Gastrocnemius medialis (tissue), 4 donors: Measurements from ENCODE around the gene PRKG1. TPM values are rescaled to one million over a fixed set of nuclear protein-coding genes. Genes with fewer than 3 reads are reported as not detected.

Experiments
- ATAC-seq, 2 donors: fragments of 150-250 bp; one replicate each; pipeline ENCODE4 v1.9.1; 2016
- DNase-seq, 2 donors: peaks; one replicate each; pipeline ENCODE4 v3.0.0-alpha.2; 2019
- H3K27ac ChIP-seq, 4 donors: fragments of 200-600 bp; sonication (generic); 1 replicate in 1 of 4; 2 replicates in 3 of 4; pipeline ENCODE4 v1.5.1; 2016 to 2018; ENCODE audit warnings: mild to moderate bottlenecking in 2 of 4, moderate library complexity in 1 of 4
- H3K27me3 ChIP-seq, 3 donors: fragments of 200-600 bp; sonication (generic) in 2 of 3; 1 replicate in 1 of 3; 2 replicates in 2 of 3; pipeline versions ENCODE4 v1.5.1 to v1.6.0; 2016 to 2019; ENCODE audit warnings: mild to moderate bottlenecking in 1 of 3, moderate library complexity in 1 of 3
- H3K36me3 ChIP-seq, 2 donors: fragments of 200-600 bp; sonication (generic) in 1 of 2; one replicate each; pipeline ENCODE4 v1.5.1; 2017 to 2018
- H3K4me1 ChIP-seq, 2 donors: fragments of 200-600 bp; sonication (generic) in 1 of 2; one replicate each; pipeline ENCODE4 v1.5.1; 2016 to 2017; ENCODE audit warnings: mild to moderate bottlenecking in 2 of 2
- H3K4me3 ChIP-seq, 4 donors: fragments of 200-600 bp; sonication (generic) in 3 of 4; 1 replicate in 1 of 4; 2 replicates in 3 of 4; pipeline ENCODE4 v1.5.1; 2016 to 2019; ENCODE audit warnings: mild to moderate bottlenecking in 2 of 4
- H3K9me3 ChIP-seq, 3 donors: fragments of 200-600 bp; sonication (generic) in 2 of 3; 1 replicate in 1 of 3; 2 replicates in 2 of 3; pipeline ENCODE4 v1.5.1; 2016 to 2019
- POLR2A ChIP-seq, 2 donors: fragments of 450-650 bp; IDR thresholded peaks; one replicate each; pipeline ENCODE4 v1.6.1; 2017; ENCODE audit warnings: antibody characterized with exemption in 2 of 2, mild to moderate bottlenecking in 2 of 2, moderate library complexity in 2 of 2
- in situ Hi-C, 4 donors: fragments of 200-750 bp; cut with MboI; loops; one replicate each; pipeline versions ENCODE4 v1.15.0 to v1.8.0; 2017; ENCODE audit warnings: low sequenced_read_pairs in 4 of 4
- intact Hi-C: fragments of 100-400 bp; cut with DNase I; formaldehyde crosslinking; loops from one replicate; pipeline ENCODE4 v1.15.1; 2023; ENCODE audit warnings: low total_unique reads
- total RNA-seq, 4 donors: library from RNA; depleted of rRNA; stranded (reverse); fragments of >200 nt; gene quantifications; one replicate each; pipeline versions ENCODE4 v1.1.0 to v1.2.3, GENCODE V29; 2016
- TF ChIP-seq, protein P1 (sequence below), 5 experiments: fragments of 450-650 bp in 3 of 5; fragments of 200-600 bp in 2 of 5; sonication (generic) in 2 of 5; IDR thresholded peaks in 4 of 5; conservative IDR thresholded peaks in 1 of 5; 1 replicate in 4 of 5; 2 replicates in 1 of 5; pipeline ENCODE4 v1.5.1; 2016 to 2019; ENCODE audit warnings: antibody characterized with exemption in 5 of 5, mild to moderate bottlenecking in 3 of 5, moderate library complexity in 3 of 5

The PRKG1 gene
- total RNA-seq, 4 donors from 2014 or later, result 10.4 to 39.4 (median 25.1) TPM

GRCh38 chr10:51233337-51234100 lies 159.2 kb downstream of the PRKG1 start:
- H3K27ac ChIP-seq, result no peak overlapping the region
- DNase-seq (no peak), ATAC-seq (no peak)
- no peaks in the 10 kb centered on the region for H3K27me3 ChIP-seq
- intact Hi-C loops, result loop anchor here (10.0 kb wide), 1 partner anchor 139 kb away; no protein-coding TSS in a partner anchor
- in situ Hi-C loops, result no loop called here
- TF ChIP-seq, protein P1, sequence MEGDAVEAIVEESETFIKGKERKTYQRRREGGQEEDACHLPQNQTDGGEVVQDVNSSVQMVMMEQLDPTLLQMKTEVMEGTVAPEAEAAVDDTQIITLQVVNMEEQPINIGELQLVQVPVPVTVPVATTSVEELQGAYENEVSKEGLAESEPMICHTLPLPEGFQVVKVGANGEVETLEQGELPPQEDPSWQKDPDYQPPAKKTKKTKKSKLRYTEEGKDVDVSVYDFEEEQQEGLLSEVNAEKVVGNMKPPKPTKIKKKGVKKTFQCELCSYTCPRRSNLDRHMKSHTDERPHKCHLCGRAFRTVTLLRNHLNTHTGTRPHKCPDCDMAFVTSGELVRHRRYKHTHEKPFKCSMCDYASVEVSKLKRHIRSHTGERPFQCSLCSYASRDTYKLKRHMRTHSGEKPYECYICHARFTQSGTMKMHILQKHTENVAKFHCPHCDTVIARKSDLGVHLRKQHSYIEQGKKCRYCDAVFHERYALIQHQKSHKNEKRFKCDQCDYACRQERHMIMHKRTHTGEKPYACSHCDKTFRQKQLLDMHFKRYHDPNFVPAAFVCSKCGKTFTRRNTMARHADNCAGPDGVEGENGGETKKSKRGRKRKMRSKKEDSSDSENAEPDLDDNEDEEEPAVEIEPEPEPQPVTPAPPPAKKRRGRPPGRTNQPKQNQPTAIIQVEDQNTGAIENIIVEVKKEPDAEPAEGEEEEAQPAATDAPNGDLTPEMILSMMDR (IDR thresholded peaks at IDR 0.05 in 4 of 5, conservative IDR thresholded peaks at IDR 0.05 in 1 of 5), result no peak
- no peak for TF ChIP-seq POLR2A (IDR thresholded peaks at IDR 0.05)
- no peaks in the 10 kb centered on the region for H3K36me3 ChIP-seq
- no peaks in the 10 kb centered on the region for H3K9me3 ChIP-seq
- no peak overlapping the region for H3K4me3 ChIP-seq
- H3K4me1 ChIP-seq, result peaks cover 28 to 57% of the 10 kb centered on the region in 2 donors

- intact Hi-C loops (loop anchor here (10.0 kb wide), 1 partner anchor 141 kb away; no protein-coding TSS in a partner anchor), in situ Hi-C loops (no loop called here)
Measured at GRCh38 chr10:51235865-51236264, 161.6 kb downstream of the PRKG1 start.

DNA sequence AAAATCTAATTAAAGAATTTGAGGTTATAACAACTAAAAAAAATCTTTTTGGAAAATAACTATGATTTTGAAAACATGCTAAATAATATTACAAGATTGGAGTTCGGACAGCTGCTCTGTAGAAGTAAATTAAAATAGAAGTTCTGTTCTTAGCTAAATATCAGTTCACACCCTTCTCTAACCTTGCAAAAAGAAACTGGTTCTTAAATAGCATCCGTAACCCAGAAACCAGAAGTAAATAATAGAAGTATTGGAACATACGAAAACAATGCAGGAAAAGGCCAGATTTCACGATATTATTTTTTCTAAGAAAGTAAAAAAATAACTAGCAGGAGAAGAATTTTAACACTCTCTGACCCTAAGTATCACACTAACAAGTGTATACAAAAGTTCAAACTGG lies 164.7 kb downstream of the PRKG1 start:
- DNase-seq (no peak), ATAC-seq (no peak)
- H3K27me3 ChIP-seq, result no peaks in the 10 kb centered on the region
- peaks cover 17 to 30% of the 10 kb centered on the region in 2 donors for H3K4me1 ChIP-seq
- no peaks in the 10 kb centered on the region for H3K9me3 ChIP-seq
- intact Hi-C loops, result loop anchor here (10.0 kb wide), 1 partner anchor 144 kb away; no protein-coding TSS in a partner anchor
- TF ChIP-seq, protein P1 (IDR thresholded peaks at IDR 0.05 in 4 of 5, conservative IDR thresholded peaks at IDR 0.05 in 1 of 5), result no peak
- no peak for TF ChIP-seq POLR2A (IDR thresholded peaks at IDR 0.05)
- H3K36me3 ChIP-seq, result no peaks in the 10 kb centered on the region
- in situ Hi-C loops, result no loop called here
- H3K4me3 ChIP-seq, result no peak overlapping the region
- no peak overlapping the region for H3K27ac ChIP-seq

More at GRCh38 chr10:51235865-51236264, 161.6 kb downstream of the PRKG1 start:
- Histone ChIP-seq H3K9me3 (no peaks in the 10 kb centered on the region), H3K4me3 (no peak overlapping the region), H3K4me1 (peaks cover 14 to 46% of the 10 kb centered on the region in 2 donors), H3K36me3 (no peaks in the 10 kb centered on the region), H3K27me3 (no peaks in the 10 kb centered on the region), H3K27ac (no peak overlapping the region)
- no peak for DNase-seq
- no peak for TF ChIP-seq POLR2A (IDR thresholded peaks at IDR 0.05)
- TF ChIP-seq, protein P1 (IDR thresholded peaks at IDR 0.05 in 4 of 5, conservative IDR thresholded peaks at IDR 0.05 in 1 of 5), result no peak
- ATAC-seq, result no peak

DNA sequence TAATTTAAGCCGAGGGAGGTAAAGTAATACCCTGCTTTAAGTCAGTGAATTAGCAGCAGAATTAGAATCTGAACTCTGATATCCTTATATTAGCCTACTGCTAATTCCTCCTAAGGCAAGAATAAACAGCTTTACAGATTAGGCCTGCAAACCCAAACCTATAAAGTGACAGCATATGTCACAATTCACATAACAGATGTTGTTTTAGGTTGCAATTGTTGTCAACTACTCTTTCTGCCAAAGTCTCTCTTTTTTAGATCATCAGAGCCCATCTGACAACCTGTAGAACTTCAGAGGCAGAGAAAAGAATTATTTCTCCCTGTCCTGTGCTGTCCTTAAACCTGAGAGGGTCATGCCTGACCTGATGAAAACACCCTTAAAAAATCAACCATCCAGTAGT lies 167.2 kb downstream of the PRKG1 start:
- TF ChIP-seq, protein P1 (IDR thresholded peaks at IDR 0.05 in 4 of 5, conservative IDR thresholded peaks at IDR 0.05 in 1 of 5), result no peak
- no peak for TF ChIP-seq POLR2A (IDR thresholded peaks at IDR 0.05)
- H3K27ac ChIP-seq, result no peak overlapping the region
- no peaks in the 10 kb centered on the region for H3K27me3 ChIP-seq
- no peak overlapping the region for H3K4me3 ChIP-seq
- H3K9me3 ChIP-seq, result no peaks in the 10 kb centered on the region
- no peak for ATAC-seq
- H3K4me1 ChIP-seq, result peaks cover 24 to 41% of the 10 kb centered on the region in 2 donors
- no peak for DNase-seq
- no peaks in the 10 kb centered on the region for H3K36me3 ChIP-seq
- in situ Hi-C loops (no loop called here), intact Hi-C loops (no loop called here)
